ENCODE data around the gene ROM1.

GRCh38 chr11:62621567-62622470 lies 8.8 kb downstream of the ROM1 start, which contains the start of gene B3GAT3:
- TF ChIP-seq EZH2 (optimal IDR thresholded peaks at IDR 0.05; ENCODE audit: low read depth, low read length) (no peak), CTCF (IDR thresholded peaks at IDR 0.05; ENCODE audit: low read length) (no peak)

Measured in MM.1S (cell line).